ENCODE measurements around the gene CHCHD4.

Gene CHCHD4

DNA sequence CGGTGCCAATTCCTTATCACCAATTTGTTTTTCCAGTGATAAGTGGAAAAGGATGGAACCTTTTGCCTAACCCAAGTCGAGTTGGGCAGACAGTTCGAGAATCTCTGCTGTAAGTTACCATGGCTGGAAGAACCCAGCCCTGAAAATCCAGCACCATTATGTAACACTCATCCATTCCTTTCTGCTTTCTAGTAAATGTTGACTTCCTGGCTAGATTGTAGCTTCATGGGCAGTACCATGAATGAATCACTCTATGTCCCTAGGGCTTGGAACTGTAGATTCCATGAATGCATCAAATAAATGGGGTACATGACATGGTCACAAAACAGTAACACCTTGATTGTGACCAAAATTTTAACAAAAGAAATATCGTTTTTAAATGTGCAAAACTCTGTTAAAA is 14.0 kb downstream of the CHCHD4 start:
- TF ChIP-seq, protein P1, sequence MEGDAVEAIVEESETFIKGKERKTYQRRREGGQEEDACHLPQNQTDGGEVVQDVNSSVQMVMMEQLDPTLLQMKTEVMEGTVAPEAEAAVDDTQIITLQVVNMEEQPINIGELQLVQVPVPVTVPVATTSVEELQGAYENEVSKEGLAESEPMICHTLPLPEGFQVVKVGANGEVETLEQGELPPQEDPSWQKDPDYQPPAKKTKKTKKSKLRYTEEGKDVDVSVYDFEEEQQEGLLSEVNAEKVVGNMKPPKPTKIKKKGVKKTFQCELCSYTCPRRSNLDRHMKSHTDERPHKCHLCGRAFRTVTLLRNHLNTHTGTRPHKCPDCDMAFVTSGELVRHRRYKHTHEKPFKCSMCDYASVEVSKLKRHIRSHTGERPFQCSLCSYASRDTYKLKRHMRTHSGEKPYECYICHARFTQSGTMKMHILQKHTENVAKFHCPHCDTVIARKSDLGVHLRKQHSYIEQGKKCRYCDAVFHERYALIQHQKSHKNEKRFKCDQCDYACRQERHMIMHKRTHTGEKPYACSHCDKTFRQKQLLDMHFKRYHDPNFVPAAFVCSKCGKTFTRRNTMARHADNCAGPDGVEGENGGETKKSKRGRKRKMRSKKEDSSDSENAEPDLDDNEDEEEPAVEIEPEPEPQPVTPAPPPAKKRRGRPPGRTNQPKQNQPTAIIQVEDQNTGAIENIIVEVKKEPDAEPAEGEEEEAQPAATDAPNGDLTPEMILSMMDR (IDR thresholded peaks at IDR 0.05): no peak

DNA sequence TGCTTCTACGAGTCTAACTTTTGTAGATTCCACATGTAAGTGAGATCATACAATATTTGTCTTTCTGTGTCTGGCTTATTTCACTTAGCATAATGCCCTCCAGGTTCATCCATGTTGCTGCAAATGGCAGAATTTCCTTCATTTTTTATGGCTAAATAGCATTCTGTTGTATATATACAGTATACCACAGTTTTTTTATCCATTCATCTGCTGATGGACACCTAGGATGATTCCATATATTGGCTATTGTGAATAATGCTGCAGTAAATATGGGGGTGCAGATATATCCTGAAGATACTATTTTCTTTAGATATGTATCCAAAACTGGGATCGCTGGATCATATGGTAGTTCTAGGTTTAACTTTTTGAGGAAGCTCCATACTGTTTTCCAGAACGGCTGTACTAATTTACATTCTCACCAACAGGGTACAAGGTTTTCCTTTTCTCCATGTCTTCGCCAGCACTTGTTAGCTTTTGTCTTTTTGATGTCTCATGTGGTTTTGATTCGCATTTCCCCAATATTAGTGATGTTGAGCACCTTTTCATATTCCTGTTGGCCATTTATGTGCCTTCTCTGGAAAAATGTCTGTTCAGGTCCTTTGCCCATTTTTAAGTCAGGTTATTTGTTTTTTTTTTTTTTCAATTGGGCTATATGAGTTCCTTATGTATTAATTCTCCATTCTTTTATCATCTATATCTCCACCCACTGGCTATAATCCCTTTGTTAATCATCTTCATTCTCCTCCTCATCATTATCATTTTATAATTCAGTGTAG is 26.9 kb downstream of the CHCHD4 start:
- TF ChIP-seq, protein P1 (IDR thresholded peaks at IDR 0.05): no peak

DNA sequence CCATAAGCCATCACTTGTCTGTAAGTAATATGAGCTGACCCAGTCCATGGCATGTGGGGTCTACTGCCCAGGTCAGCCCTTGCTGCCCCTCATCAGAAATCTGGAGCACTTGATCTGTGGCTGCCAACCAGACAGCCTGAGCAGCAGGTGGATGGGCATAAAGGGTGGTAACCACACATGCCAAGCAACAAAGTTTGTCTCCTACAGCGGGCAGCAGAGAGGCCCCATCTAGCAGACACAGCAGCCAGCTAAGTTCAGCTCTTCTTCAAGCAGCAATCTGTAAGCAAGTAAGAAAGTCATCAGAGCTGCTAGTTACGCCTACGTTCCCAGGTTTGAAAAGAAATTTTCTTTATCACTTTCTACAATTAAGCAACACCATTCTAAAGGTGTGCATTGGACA is 27.9 kb downstream of the CHCHD4 start:
- TF ChIP-seq, protein P1 (IDR thresholded peaks at IDR 0.05): no peak

DNA sequence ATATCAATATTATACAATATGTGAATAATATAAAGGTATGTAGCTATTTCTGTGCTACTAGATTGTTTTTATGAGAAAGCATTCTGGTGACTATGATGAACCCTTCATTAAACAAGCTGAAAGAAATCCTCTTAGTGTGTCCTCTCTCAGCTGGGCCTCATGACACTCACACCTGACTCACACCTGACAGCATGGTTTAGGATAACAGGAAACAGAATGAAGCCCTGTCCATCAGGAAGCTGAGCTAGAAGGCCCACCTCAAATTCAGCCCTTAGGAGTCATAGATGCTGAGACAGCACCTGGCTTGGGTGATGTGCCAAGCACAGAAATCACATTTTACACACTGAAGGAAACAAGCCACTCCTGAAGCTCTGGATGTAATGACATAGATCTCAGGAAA is 30.8 kb downstream of the CHCHD4 start:
- TF ChIP-seq, protein P1 (IDR thresholded peaks at IDR 0.05): no peak

DNA sequence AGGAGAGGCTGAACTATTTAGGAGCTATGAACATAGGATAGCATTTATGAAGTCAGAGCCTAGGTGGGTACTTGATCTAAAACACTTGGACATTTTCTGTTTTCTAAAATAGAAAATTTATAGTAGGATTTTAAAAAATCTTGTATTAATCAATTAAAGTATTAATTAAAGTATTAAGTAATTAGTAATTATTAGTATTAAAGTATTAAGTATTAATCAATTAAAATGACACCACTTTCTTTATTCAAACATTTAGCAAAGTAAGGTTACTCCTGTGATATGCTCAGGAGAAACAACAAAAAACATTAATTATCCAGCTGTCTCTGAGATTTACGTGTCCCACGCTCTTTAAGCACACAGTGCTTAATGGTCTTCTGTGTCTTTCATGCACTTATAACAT is 32.2 kb downstream of the CHCHD4 start:
- TF ChIP-seq, protein P1 (IDR thresholded peaks at IDR 0.05): no peak

DNA sequence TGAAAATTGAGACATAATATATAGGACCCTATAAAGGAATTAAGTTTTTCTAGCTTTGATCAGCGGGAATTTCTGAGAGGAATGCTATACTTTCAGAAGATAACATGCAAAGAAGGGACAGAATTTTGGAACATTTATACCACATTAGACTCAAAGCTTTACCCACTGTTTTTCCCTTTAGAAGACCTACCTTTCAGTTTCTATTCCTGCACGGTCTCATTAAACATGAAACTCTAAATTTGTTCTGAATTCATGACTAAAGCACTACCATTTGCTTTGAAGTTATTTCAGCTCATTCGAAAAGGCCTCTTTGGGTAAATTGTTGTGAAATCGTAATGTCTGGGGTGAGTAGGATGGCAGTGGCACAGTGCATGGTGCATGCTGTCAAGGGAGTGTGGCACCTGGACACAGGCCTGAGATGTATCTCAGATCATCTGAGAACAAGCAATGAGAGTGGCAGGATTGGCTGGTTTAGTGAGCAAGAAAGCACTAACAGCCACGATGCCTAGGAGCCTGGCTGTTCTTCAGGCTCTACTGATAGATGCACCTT is 42.5 kb downstream of the CHCHD4 start:
- TF ChIP-seq, protein P1 (IDR thresholded peaks at IDR 0.05): no peak

DNA sequence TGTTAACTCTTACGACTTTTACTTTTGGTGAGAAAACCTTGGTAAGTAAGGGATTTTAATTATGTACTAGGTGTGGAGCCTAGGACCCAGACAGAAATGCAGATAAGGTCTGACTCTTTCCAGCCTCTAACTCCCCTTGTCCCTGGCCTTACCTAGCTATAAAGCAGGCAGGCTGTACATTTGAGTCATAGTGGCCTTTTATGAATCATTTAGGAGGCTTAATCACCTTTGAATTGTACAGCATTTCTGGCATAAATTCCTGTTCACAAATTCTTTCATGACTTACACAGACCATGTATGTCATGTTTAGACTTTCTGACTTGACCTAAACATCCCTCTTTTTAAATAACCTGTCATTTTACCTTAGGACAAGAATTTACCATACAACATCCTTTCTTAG is 47.4 kb downstream of the CHCHD4 start:
- TF ChIP-seq, protein P1 (IDR thresholded peaks at IDR 0.05): no peak
